ENCODE data around the gene CDAN1.

- TF ChIP-seq CTCF (IDR thresholded peaks at IDR 0.05): no peak
- no peak for TF ChIP-seq POLR2A (IDR thresholded peaks at IDR 0.05)
These were observed 31.6 kb downstream of the CDAN1 start for GRCh38 chr15:42705336-42705735.
